ENCODE measurements around the gene CYB561D2.

Gene CYB561D2, protein sequence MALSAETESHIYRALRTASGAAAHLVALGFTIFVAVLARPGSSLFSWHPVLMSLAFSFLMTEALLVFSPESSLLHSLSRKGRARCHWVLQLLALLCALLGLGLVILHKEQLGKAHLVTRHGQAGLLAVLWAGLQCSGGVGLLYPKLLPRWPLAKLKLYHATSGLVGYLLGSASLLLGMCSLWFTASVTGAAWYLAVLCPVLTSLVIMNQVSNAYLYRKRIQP

DNA sequence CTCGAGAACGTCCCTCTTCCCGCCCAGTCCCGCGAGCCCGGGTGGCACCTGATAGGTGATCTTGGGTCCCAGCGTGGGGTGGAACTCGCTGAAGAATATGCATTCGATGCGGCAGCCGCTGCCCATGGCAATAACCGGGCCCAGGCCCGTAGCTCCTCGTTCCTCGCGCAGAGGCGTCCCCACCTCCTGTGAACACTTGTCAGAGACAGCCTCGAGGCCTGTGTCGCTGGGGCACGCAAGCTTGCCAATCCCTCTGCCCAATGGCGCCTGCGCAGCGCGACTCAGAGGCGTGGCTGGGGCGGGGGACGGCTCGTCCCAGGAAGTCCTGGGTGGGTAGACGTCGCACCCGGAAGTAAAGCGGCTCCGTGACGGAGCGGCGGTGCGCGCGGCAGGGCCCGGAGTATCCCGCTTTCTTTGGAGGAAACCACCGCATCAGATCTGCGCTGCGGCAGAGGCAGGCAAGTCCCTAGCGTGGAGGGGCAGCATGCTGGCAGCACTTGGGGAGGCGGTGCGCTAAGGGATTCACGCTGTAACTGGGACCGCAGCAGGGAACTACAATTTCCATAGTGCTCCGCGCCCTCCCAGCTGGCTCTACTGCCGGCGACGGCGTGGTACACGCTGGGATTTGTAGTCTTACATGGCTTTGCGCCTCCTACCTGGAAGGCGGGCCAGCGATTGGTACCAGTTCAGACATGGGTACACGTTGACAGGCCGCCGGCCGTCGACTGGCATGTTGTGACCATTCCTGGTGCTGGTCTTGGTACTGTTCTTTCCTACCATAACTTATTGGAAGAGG lies at the start of gene CYB561D2, which contains the start of gene NPRL2:
CYB561D2 (plus strand) TSS at position 336 of the 796 bp plus-strand sequence. CDS start 572 bp downstream, outside the sequence.
NPRL2 (minus strand) TSS at position 249 of the 796 bp plus-strand sequence; CDS start at position 126, 123 bp downstream.
- TF ChIP-seq ARNTL (CRISPR knock-in tag; IDR thresholded peaks at IDR 0.05; ENCODE audit: borderline replicate concordance, low read depth), result no peak
- peak; percentile 31; the same call in 1 of the 2 replicates for TF ChIP-seq CSDC2 (CRISPR knock-in tag; IDR thresholded peaks at IDR 0.05)

GRCh38 chr3:50302095-50303012 lies 48.3 kb upstream of the CYB561D2 start:
- ATAC-seq, result no peak
- TF ChIP-seq ISL1 (CRISPR knock-in tag; IDR thresholded peaks at IDR 0.05) (no peak), ZNF565 (CRISPR knock-in tag; conservative IDR thresholded peaks at IDR 0.05; ENCODE audit: low read depth) (no peak), ARNTL (CRISPR knock-in tag; IDR thresholded peaks at IDR 0.05; ENCODE audit: borderline replicate concordance, low read depth) (no peak), SNAI2 (CRISPR knock-in tag; IDR thresholded peaks at IDR 0.05) (no peak), BACH2 (CRISPR knock-in tag; IDR thresholded peaks at IDR 0.05; ENCODE audit: borderline replicate concordance) (no peak), POU6F1 (CRISPR knock-in tag; IDR thresholded peaks at IDR 0.05; ENCODE audit: borderline replicate concordance, low read depth) (no peak), ESRRG (CRISPR knock-in tag; IDR thresholded peaks at IDR 0.05) (no peak), ZC3H10 (CRISPR knock-in tag; IDR thresholded peaks at IDR 0.05) (no peak), CSRNP3 (CRISPR knock-in tag; IDR thresholded peaks at IDR 0.05) (no peak), TCF4 (CRISPR knock-in tag; IDR thresholded peaks at IDR 0.05; ENCODE audit: borderline replicate concordance) (no peak), ZNF70 (CRISPR knock-in tag; IDR thresholded peaks at IDR 0.05) (no peak)

More for the DNA sequence above, at the start of gene CYB561D2, which contains the start of gene NPRL2:
- peak; percentile 93 for ATAC-seq

DNA sequence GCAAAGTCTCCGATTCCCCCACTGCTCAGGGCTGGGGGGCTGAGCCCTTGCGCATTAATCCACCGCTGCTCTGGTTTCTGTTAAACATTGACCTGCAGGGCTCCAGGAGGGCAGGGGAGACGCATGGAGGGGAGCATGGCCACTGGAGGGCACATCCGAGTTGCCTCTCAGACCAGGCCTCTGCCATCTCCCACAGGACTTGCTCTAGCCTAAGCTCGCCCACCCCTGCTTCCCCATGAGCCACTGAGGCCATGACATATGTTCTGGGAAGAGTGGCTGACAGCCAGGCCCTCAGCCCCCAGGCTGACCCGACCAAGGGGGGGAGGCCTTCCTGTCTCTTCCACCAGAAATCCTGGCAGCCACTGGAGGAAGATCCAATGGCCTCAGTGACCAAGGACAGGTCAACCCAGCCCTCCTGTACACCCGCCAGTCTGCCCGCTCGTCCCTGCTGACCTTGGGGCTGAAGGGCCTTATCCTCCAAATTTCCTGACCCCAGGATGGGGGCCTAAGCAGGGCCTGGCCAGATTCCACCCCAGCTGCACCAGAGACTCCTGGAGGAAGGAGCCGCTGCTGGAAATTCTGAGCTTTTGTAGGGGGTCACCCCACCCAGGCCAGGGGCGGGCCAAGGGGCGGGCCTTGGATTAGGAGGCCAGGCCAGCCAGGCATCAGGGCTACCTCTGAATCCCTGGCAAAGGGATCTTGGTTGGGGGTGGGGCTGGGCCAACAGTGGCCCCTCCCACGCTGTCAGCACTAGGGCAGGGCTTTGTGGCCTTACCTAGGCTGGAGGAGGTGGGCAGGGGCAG lies 47.4 kb upstream of the CYB561D2 start, which contains the start of gene HYAL1:
HYAL1 (minus strand) TSS at position 562 of the 803 bp plus-strand sequence. CDS start 618 bp downstream, outside the sequence.
- TF ChIP-seq ZFP30 (CRISPR knock-in tag; IDR thresholded peaks at IDR 0.05) (no peak), POU6F1 (CRISPR knock-in tag; IDR thresholded peaks at IDR 0.05; ENCODE audit: borderline replicate concordance, low read depth) (no peak), CSDC2 (CRISPR knock-in tag; IDR thresholded peaks at IDR 0.05) (no peak), CSRNP3 (CRISPR knock-in tag; IDR thresholded peaks at IDR 0.05) (no peak), BACH2 (CRISPR knock-in tag; IDR thresholded peaks at IDR 0.05; ENCODE audit: borderline replicate concordance) (no peak), OSR1 (CRISPR knock-in tag; IDR thresholded peaks at IDR 0.05) (no peak), ZFP3 (CRISPR knock-in tag; IDR thresholded peaks at IDR 0.05) (no peak), GLIS3 (CRISPR knock-in tag; IDR thresholded peaks at IDR 0.05) (no peak), ZNF70 (CRISPR knock-in tag; IDR thresholded peaks at IDR 0.05) (no peak), ARNTL (CRISPR knock-in tag; IDR thresholded peaks at IDR 0.05; ENCODE audit: borderline replicate concordance, low read depth) (no peak), ZNF565 (CRISPR knock-in tag; conservative IDR thresholded peaks at IDR 0.05; ENCODE audit: low read depth) (no peak)
- TF ChIP-seq, protein P1, sequence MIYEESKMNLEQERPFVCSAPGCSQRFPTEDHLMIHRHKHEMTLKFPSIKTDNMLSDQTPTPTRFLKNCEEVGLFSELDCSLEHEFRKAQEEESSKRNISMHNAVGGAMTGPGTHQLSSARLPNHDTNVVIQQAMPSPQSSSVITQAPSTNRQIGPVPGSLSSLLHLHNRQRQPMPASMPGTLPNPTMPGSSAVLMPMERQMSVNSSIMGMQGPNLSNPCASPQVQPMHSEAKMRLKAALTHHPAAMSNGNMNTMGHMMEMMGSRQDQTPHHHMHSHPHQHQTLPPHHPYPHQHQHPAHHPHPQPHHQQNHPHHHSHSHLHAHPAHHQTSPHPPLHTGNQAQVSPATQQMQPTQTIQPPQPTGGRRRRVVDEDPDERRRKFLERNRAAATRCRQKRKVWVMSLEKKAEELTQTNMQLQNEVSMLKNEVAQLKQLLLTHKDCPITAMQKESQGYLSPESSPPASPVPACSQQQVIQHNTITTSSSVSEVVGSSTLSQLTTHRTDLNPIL (CRISPR knock-in tag; IDR thresholded peaks at IDR 0.05; ENCODE audit: low read depth), result no peak
- no peak for ATAC-seq
